K562 (cell line): Measurements from ENCODE around the gene ZBTB46. TPM values are rescaled to one million over a fixed set of nuclear protein-coding genes. Genes with fewer than 3 reads are reported as not detected.
A peak's percentile ranks its signal among the peaks of the same experiment; 100 is the strongest.

Source experiments
- ATAC-seq: fragments of 200-7000 bp; cut with Tn5 transposase; 3 replicates; pipeline ENCODE4 v1.9.1; 2020; ENCODE audit warnings: moderate library complexity
- BruUV-seq: library from RNA; stranded (reverse); fragments of 400-500 nt; replicated peaks from 2 replicates; lab custom pipeline; 2021; lab: Mats Ljungman, UMichigan
- CTCF ChIA-PET: fragments of 300-600 bp; formaldehyde crosslinking; extraction: SDS; loops from one replicate; lab custom pipeline; 2021; ENCODE audit warnings: low intra/inter-chr PET ratio; lab: Yijun Ruan, JAX
- POLR2A ChIA-PET: fragments of 300-600, 350-650 bp; sonication (Branson Sonifier 250); formaldehyde crosslinking; extraction: SDS; loops from one replicate; lab custom pipeline; 2021; ENCODE audit warnings: antibody characterized with exemption, inconsistent platforms; lab: Yijun Ruan, JAX
- DNase-seq, 4 experiments: peaks; one replicate each; pipeline versions ENCODE4 v3.0.0 to v3.0.0-alpha.2; 2011 to 2018; ENCODE audit warnings: low spot score in 3 of 4, mixed read lengths in 3 of 4; ENCODE audit errors: extremely low read depth in 1 of 4
- FAIRE-seq: peaks from 2 replicates; lab custom pipeline; 2011; peaks lifted over from hg19 to GRCh38; lab: Jason Lieb, UNC
- H2AFZ ChIP-seq: 2 replicates; pipeline ENCODE4 v1.6.0; 2011; ENCODE audit warnings: low read depth, low read length, control low read depth, inconsistent platforms
- H3K27ac ChIP-seq: fragments of 200-600 bp; 3 replicates; pipeline ENCODE4 v1.8.0; 2011; ENCODE audit warnings: low read depth, mild to moderate bottlenecking, control low read depth, inconsistent platforms, low read length, moderate library complexity, mixed read lengths; ENCODE audit errors: extremely low read depth
- H3K27me3 ChIP-seq, 2 experiments: fragments of 300-600 bp in 1 of 2; 2 replicates in 1 of 2; 3 replicates in 1 of 2; pipeline versions ENCODE4 v1.6.0 to v1.8.0; 2011; ENCODE audit warnings: inconsistent platforms in 2 of 2, low read length in 2 of 2, mild to moderate bottlenecking in 1 of 2, mixed read lengths in 1 of 2, moderate library complexity in 1 of 2; ENCODE audit not compliant: control insufficient read depth in 2 of 2, insufficient read depth in 2 of 2
- H3K36me3 ChIP-seq: fragments of 300-600 bp; 3 replicates; pipeline ENCODE4 v1.8.0; 2011; ENCODE audit warnings: mild to moderate bottlenecking, low read length, inconsistent platforms; ENCODE audit not compliant: control insufficient read depth, insufficient read depth
- H3K4me1 ChIP-seq, 2 experiments: fragments of 200-600 bp in 1 of 2; replicated peaks in 1 of 2; 2 replicates in 1 of 2; 3 replicates in 1 of 2; pipeline versions ENCODE4 v1.5.1 to v1.8.0; 2011; ENCODE audit warnings: inconsistent platforms in 2 of 2, low read length in 2 of 2, mild to moderate bottlenecking in 1 of 2, mixed read lengths in 1 of 2, moderate library complexity in 1 of 2; ENCODE audit not compliant: control insufficient read depth in 2 of 2, insufficient read depth in 2 of 2
- H3K4me2 ChIP-seq: 2 replicates; pipeline ENCODE4 v1.6.1; 2011; ENCODE audit warnings: low read length, control low read depth, inconsistent platforms, mixed read lengths; ENCODE audit not compliant: insufficient read depth
- H3K4me3 ChIP-seq: fragments of 200-600 bp; sonication (generic), shearing (Covaris generic); 2 replicates; pipeline ENCODE4 v1.5.1; 2016; ENCODE audit warnings: control low read depth, inconsistent platforms
- H3K79me2 ChIP-seq: fragments of 200-600 bp; 3 replicates; pipeline ENCODE4 v1.8.0; 2011; ENCODE audit warnings: low read length, inconsistent platforms; ENCODE audit not compliant: control insufficient read depth, insufficient read depth
- H3K9ac ChIP-seq, 2 experiments: 2 replicates each; pipeline versions ENCODE4 v1.6.0 to v1.6.1; 2011; ENCODE audit warnings: low read depth in 2 of 2, low read length in 2 of 2, control low read depth in 1 of 2, inconsistent platforms in 1 of 2, mild to moderate bottlenecking in 1 of 2, mixed read lengths in 1 of 2; ENCODE audit not compliant: insufficient read depth in 1 of 2
- H3K9me1 ChIP-seq: one replicate; pipeline ENCODE4 v1.6.0; 2011; ENCODE audit warnings: inconsistent platforms, mild to moderate bottlenecking, low read length, moderate library complexity; ENCODE audit not compliant: control insufficient read depth, insufficient read depth
- H3K9me3 ChIP-seq: replicated peaks from 2 replicates; pipeline ENCODE4 v1.5.1; 2011; ENCODE audit warnings: low read depth, low read length, inconsistent platforms; ENCODE audit not compliant: control insufficient read depth, insufficient read depth
- H4K20me1 ChIP-seq: replicated peaks from 2 replicates; pipeline ENCODE4 v1.6.1; 2011; ENCODE audit warnings: low read length, inconsistent platforms, mixed read lengths; ENCODE audit not compliant: control insufficient read depth, insufficient read depth
- ATF1 ChIP-seq, 2 experiments: fragments of 450-650 bp in 1 of 2; IDR thresholded peaks; 2 replicates each; pipeline ENCODE4 v1.6.1; 2016; ENCODE audit warnings: missing compliant biosample characterization in 1 of 2, missing genetic modification characterization in 1 of 2
- ATF2 ChIP-seq: sonication (generic); formaldehyde crosslinking; IDR thresholded peaks from 2 replicates; pipeline ENCODE4 v1.8.1; 2022; ENCODE audit warnings: missing genetic modification reagents
- CAMTA2 ChIP-seq: fragments of 250-450 bp; sonication (Bioruptor Pico); conservative IDR thresholded peaks from 2 replicates; pipeline ENCODE4 v1.5.1; 2022
- ETV6 ChIP-seq, 3 experiments: fragments of 150-350 bp in 1 of 3; sonication (generic) in 1 of 3; formaldehyde crosslinking in 1 of 3; IDR thresholded peaks; 2 replicates each; pipeline versions ENCODE4 v1.6.1 to v1.8.0; 2014 to 2022; ENCODE audit warnings: borderline replicate concordance in 2 of 3, low read depth in 2 of 3, antibody characterized with exemption in 1 of 3, low read length in 1 of 3, mild to moderate bottlenecking in 1 of 3, missing genetic modification reagents in 1 of 3
- HDAC1 ChIP-seq, 2 experiments: fragments of 450-650 bp; IDR thresholded peaks; 2 replicates each; pipeline ENCODE4 v1.6.1; 2016 to 2017; ENCODE audit warnings: inconsistent platforms in 1 of 2, mild to moderate bottlenecking in 1 of 2, moderate library complexity in 1 of 2
- JUND ChIP-seq, 2 experiments: IDR thresholded peaks; 2 replicates in 1 of 2; 3 replicates in 1 of 2; pipeline ENCODE4 v1.6.1; 2011; ENCODE audit warnings: borderline replicate concordance in 2 of 2, low read depth in 2 of 2, low read length in 2 of 2, improper control_type of control experiment in 1 of 2, missing biosample characterization in 1 of 2, missing genetic modification characterization in 1 of 2, missing genetic modification reagents in 1 of 2
- MIER1 ChIP-seq: fragments of 450-650 bp; IDR thresholded peaks from 2 replicates; pipeline ENCODE4 v1.6.1; 2016; ENCODE audit warnings: antibody characterized with exemption, mild to moderate bottlenecking, low read depth
- MNT ChIP-seq, 2 experiments: fragments of 450-650 bp; conservative IDR thresholded peaks; 2 replicates each; pipeline ENCODE4 v1.6.1; 2017; ENCODE audit warnings: mild to moderate bottlenecking in 2 of 2, moderate library complexity in 2 of 2
- OTX1 ChIP-seq: fragments of 450-650 bp; formaldehyde crosslinking; IDR thresholded peaks from 2 replicates; pipeline ENCODE4 v1.4.0; 2022; ENCODE audit warnings: mild to moderate bottlenecking
- SOX6 ChIP-seq: fragments of 450-650 bp; IDR thresholded peaks from 2 replicates; pipeline ENCODE4 v1.6.1; 2014; ENCODE audit warnings: mild to moderate bottlenecking
- XRCC4 ChIP-seq: IDR thresholded peaks from one replicate; pipeline ENCODE4 v1.6.1; 2011; ENCODE audit not compliant: insufficient read depth, insufficient read length; ENCODE audit errors: extremely low read depth
- ZFX ChIP-seq: sonication (generic); formaldehyde crosslinking; IDR thresholded peaks from 2 replicates; pipeline ENCODE4 v1.8.0; 2022; ENCODE audit warnings: mild to moderate bottlenecking, missing genetic modification reagents, moderate library complexity
- WGBS: fragments of 100-300 bp; shearing (Covaris generic); methylation state at CpG from one replicate; pipeline ENCODE4 v1.1.6; 2016; ENCODE audit warnings: low coverage, mixed read lengths; ENCODE audit not compliant: insufficient coverage; ENCODE audit errors: missing lambda C conversion rate; 5-methylcytosine and 5-hydroxymethylcytosine counted together
- in situ Hi-C: fragments of 300-500 bp; cut with MboI; formaldehyde crosslinking; loops from 4 replicates; pipeline ENCODE4 v1.15.0; 2018; ENCODE audit warnings: inconsistent platforms, mixed read lengths
- intact Hi-C: fragments of 100-400 bp; cut with micrococcal nuclease; formaldehyde crosslinking; loops from 2 replicates; pipeline ENCODE4 v1.14.2; 2022
- polyA plus RNA-seq, 8 experiments: library from polyadenylated mRNA; depleted of rRNA in 4 of 8; stranded (reverse) in 5 of 8; unstranded in 3 of 8; fragments of >200 nt; fragmentation: Nextera tagmentation in 2 of 8; fragmentation: Illumina TruSeq in 1 of 8; extraction: Ambion mirVana in 2 of 8; extraction: Trizol in 1 of 8; gene quantifications; 2 replicates each; pipeline versions ENCODE4 v1.2.1 to v1.2.3, GENCODE V29; 2011 to 2014; ENCODE audit warnings: inconsistent platforms in 1 of 8, missing spikeins in 1 of 8
- total RNA-seq, 7 experiments: library from RNA; depleted of rRNA in 6 of 7; stranded (reverse); fragments of >200 nt in 6 of 7; fragmentation: Illumina TruSeq in 2 of 7; extraction: Trizol in 2 of 7; gene quantifications; 2 replicates each; pipeline versions ENCODE4 v1.2.1 to v1.2.3, GENCODE V29; 2011 to 2021; ENCODE audit warnings: low replicate concordance in 1 of 7
- TF ChIP-seq, protein P1 (sequence below): sonication (generic); formaldehyde crosslinking; IDR thresholded peaks from 2 replicates; pipeline ENCODE4 v1.8.0; 2022; ENCODE audit warnings: mild to moderate bottlenecking, missing genetic modification reagents

ZBTB46 gene
- total and polyA plus RNA-seq, 9 of the 15 experiments (the other 6 are each of a cell fraction or from before 2014, with no cell fraction given), result 0.29 to 4.1 (median 1.1) TPM

- 0 out of 2 replicates have a peak, but pooled peaks have one; percentile 53 for TF ChIP-seq MIER1
- no peak for TF ChIP-seq ATF2 (CRISPR knock-in tag)
- no peak for TF ChIP-seq XRCC4
- TF ChIP-seq JUND (IDR thresholded peaks at IDR 0.05; ENCODE audit: borderline replicate concordance, low read depth, low read length), result no peak
- TF ChIP-seq JUND (tag; IDR thresholded peaks at IDR 0.05; ENCODE audit: borderline replicate concordance, low read depth, low read length), result no peak
Observed at GRCh38 chr20:63864545-63864977, 33.5 kb upstream of the ZBTB46 start (continued).

DNA sequence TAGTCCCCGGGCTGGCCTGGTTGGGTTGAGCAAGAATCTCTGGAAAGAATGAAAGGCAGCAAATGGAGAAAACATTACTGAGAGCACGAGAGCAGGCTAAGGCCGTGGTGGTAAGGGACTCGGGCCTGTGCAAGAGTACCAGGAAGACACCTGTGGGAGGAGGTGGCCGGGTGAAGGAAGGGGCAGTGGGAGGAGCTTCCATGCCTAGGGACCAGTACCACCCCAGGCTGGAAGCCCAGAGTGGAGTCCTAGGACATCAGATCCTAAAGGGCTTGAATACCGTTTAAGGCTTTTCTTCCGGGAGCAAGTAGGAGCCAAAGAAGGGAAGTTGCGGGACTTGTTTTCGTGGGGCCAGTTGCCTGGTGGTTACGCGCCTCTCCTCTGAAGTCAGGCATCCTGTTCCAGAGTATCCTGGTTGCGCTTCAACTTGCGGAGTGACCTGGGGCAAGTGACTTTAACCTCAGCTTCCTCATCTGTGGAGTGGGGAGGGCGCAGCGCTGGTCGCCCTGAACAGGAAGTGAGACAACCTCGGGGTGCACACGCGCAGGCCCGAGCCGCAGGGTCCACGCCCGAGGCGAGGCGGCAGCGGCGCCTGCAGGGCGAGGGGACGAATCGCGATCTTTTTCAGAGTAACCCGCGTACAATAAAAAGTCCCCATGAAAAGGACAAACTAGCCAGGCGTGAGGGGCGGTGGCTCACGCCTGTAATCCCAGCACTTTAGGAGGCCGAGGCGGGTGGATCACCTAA lies 32.9 kb upstream of the ZBTB46 start:
- Histone ChIP-seq H3K9me1 (no peaks in the 10 kb centered on the region), H3K4me1 (peaks cover 14 to 70% of the 10 kb centered on the region in 2 experiments; a peak in 4 of 5 replicates), H3K27ac (peak overlapping the region; percentile 75), H4K20me1 (no peaks in the 10 kb centered on the region), H3K4me2 (peak overlapping the region; percentile 83), H3K36me3 (peaks cover 39% of the 10 kb centered on the region; the same call in 2 of the 3 replicates), H3K27me3 (no peaks in the 10 kb centered on the region), H3K9me3 (no peaks in the 10 kb centered on the region), H3K9ac (peak overlapping the region; percentile 92 to 93), H3K4me3 (peak overlapping the region; percentile 95), H3K79me2 (peaks cover 51% of the 10 kb centered on the region), H2AFZ (peak overlapping the region; percentile 81)
- no TSS peak for BruUV-seq
- FAIRE-seq (peak; percentile 97), ATAC-seq (peak; percentile 85), DNase-seq (peak; percentile 76 to 93 (median 84))
- WGBS, result 2% methylated on average over 37 of the region's 38 CpGs
- ChIA-PET POLR2A (interaction anchor here (0.6 to 3.2 kb wide), 13 partner anchors 8 to 243 kb away, joined by 3 to 39 read pairs (median 4); partner anchors contain the start of genes ARFRP1 and ZGPAT), CTCF (interaction anchor here (0.7 to 2.4 kb wide), 7 partner anchors 42 to 326 kb away, joined by 3 to 18 read pairs (median 4); partner anchors contain the start of genes ARFRP1, PTK6 and ZGPAT)
- intact Hi-C loops (loop anchor here (2.0 to 10.0 kb wide), 4 partner anchors 45 to 309 kb away; partner anchors contain the start of genes ARFRP1, FNDC11 and SAMD10), in situ Hi-C loops (loop anchor here (5.0 kb wide), 1 partner anchor 157 kb away; the partner anchor contains the start of genes ARFRP1 and ZGPAT)
- TF ChIP-seq MNT (conservative IDR thresholded peaks at IDR 0.05) (peak in 1 of 2 experiments; percentile 85), HDAC1 (IDR thresholded peaks at IDR 0.05) (peak in 1 of 2 experiments; percentile 64; a peak in 1 of 4 replicates), ATF1 (CRISPR knock-in tag; IDR thresholded peaks at IDR 0.05) (no peak), ATF1 (tag; IDR thresholded peaks at IDR 0.05) (no peak), OTX1 (CRISPR knock-in tag) (no peak), SOX6 (peak; percentile 70), CAMTA2 (CRISPR knock-in tag) (0 out of 2 replicates have a peak, but pooled peaks have one; percentile 44), ZFX (peak; percentile 80), ETV6 (IDR thresholded peaks at IDR 0.05; ENCODE audit: borderline replicate concordance in 1 of 2, low read depth in 2 of 2, low read length in 1 of 2) (peak in 1 of 2 experiments; percentile 52; a peak in 1 of 4 replicates), ETV6 (CRISPR knock-in tag; IDR thresholded peaks at IDR 0.05; ENCODE audit: borderline replicate concordance) (no peak)
- TF ChIP-seq, protein P1, sequence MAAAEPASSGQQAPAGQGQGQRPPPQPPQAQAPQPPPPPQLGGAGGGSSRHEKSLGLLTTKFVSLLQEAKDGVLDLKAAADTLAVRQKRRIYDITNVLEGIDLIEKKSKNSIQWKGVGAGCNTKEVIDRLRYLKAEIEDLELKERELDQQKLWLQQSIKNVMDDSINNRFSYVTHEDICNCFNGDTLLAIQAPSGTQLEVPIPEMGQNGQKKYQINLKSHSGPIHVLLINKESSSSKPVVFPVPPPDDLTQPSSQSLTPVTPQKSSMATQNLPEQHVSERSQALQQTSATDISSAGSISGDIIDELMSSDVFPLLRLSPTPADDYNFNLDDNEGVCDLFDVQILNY (CRISPR knock-in tag), result peak; percentile 90
